B cell (primary cell): ENCODE data around the gene CCDC106.

Experiments used
- CTCF ChIP-seq: fragments of 200-600 bp; IDR thresholded peaks from one replicate; pipeline ENCODE4 v1.8.0; 2022; ENCODE audit warnings: antibody characterized with exemption, mild to moderate bottlenecking
- EZH2 ChIP-seq: IDR thresholded peaks from 2 replicates; pipeline ENCODE4 v1.6.1; 2012; ENCODE audit warnings: borderline replicate concordance, low read depth, mild to moderate bottlenecking, moderate library complexity, low read length; ENCODE audit not compliant: insufficient read depth, poor library complexity, severe bottlenecking

- TF ChIP-seq CTCF: peak; percentile 62
- TF ChIP-seq EZH2: no peak
Measured at GRCh38 chr19:55638864-55639359, 9.1 kb upstream of the CCDC106 start.
